SH-SY5Y (cell line): ENCODE data around the gene ZNF445.

Source experiments
- GATA2 ChIP-seq: IDR thresholded peaks from 2 replicates; pipeline ENCODE4 v1.6.1; 2011; ENCODE audit warnings: mild to moderate bottlenecking, low read depth, low read length
- GATA3 ChIP-seq: IDR thresholded peaks from 2 replicates; pipeline ENCODE4 v1.6.1; 2011; ENCODE audit warnings: low read depth, mild to moderate bottlenecking, low read length, moderate library complexity

DNA sequence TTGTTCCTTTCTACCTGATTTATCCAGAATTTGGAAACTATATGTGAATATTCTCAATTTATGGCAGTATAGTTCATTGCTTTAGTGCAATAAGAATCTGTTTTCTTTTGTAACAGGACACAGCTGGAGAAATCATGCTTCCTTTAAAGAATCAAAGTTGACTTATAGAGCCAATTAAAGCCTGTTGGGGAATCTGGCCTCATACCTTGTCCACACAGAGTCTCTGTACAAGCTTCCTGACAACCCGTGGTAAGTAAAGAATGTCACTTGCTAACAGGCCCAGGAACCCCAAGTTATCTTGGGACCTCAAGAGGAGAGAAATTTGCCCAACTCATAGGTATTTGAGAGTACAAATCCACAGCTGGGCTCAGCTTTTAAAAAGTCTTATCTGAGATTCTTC lies 10.2 kb downstream of the ZNF445 start:
- TF ChIP-seq GATA3 (no peak), GATA2 (no peak)
